GM23338 (cell line): ENCODE results near the gene GCNT1. TPM values are rescaled to one million over a fixed set of nuclear protein-coding genes. Genes with fewer than 3 reads are reported as not detected.

Experiments
- ATAC-seq: fragments of 200-7000 bp; cut with Tn5 transposase; 3 replicates; pipeline ENCODE4 v1.9.1; 2020
- DNase-seq: peaks from one replicate; pipeline ENCODE4 v3.0.0-alpha.2; 2015; ENCODE audit warnings: low spot score
- H2AFZ ChIP-seq: fragments of 200-600 bp; sonication (generic); 2 replicates; pipeline ENCODE4 v1.8.0; 2016; ENCODE audit warnings: antibody characterized with exemption, mild to moderate bottlenecking, moderate library complexity
- H3F3A ChIP-seq: fragments of 200-600 bp; sonication (generic); replicated peaks from 2 replicates; pipeline ENCODE4 v1.8.0; 2017; ENCODE audit warnings: antibody characterized with exemption, mixed run types, low read depth
- H3K27ac ChIP-seq: fragments of 200-600 bp; sonication (generic); 2 replicates; pipeline ENCODE4 v1.6.1; 2016; ENCODE audit warnings: low read depth
- H3K27me3 ChIP-seq: fragments of 200-600 bp; sonication (generic); 2 replicates; pipeline ENCODE4 v1.8.0; 2016; ENCODE audit warnings: mild to moderate bottlenecking, mixed run types, moderate library complexity; ENCODE audit not compliant: insufficient read depth
- H3K36me3 ChIP-seq: fragments of 200-600 bp; sonication (generic); 2 replicates; pipeline ENCODE4 v1.8.0; 2016; ENCODE audit warnings: mild to moderate bottlenecking; ENCODE audit not compliant: insufficient read depth
- H3K4me1 ChIP-seq: fragments of 200-600 bp; sonication (generic); 2 replicates; pipeline ENCODE4 v1.8.0; 2016; ENCODE audit warnings: mild to moderate bottlenecking, moderate library complexity; ENCODE audit not compliant: insufficient read depth
- H3K4me2 ChIP-seq: fragments of 200-600 bp; sonication (generic); 2 replicates; pipeline ENCODE4 v1.7.1; 2017; ENCODE audit warnings: mixed run types
- H3K4me3 ChIP-seq: fragments of 200-600 bp; sonication (generic); 2 replicates; pipeline ENCODE4 v1.6.1; 2016; ENCODE audit warnings: mixed run types
- H3K79me2 ChIP-seq: fragments of 200-600 bp; sonication (generic); replicated peaks from 2 replicates; pipeline ENCODE4 v1.8.0; 2017; ENCODE audit warnings: mild to moderate bottlenecking; ENCODE audit not compliant: insufficient read depth
- H3K9me2 ChIP-seq: fragments of 200-600 bp; sonication (generic); 2 replicates; pipeline ENCODE4 v1.8.0; 2017; ENCODE audit not compliant: insufficient read depth
- H4K20me1 ChIP-seq: fragments of 200-600 bp; sonication (generic); replicated peaks from 2 replicates; pipeline ENCODE4 v1.8.0; 2017; ENCODE audit warnings: mild to moderate bottlenecking; ENCODE audit not compliant: insufficient read depth
- H3K27ac Mint-ChIP-seq: 2 replicates; pipeline ENCODE4 v1.8.0; 2020; ENCODE audit warnings: inconsistent platforms, mild to moderate bottlenecking, moderate library complexity, mixed read lengths
- H3K27me3 Mint-ChIP-seq: 3 replicates; pipeline ENCODE4 v1.8.0; 2022; ENCODE audit warnings: low read depth, mild to moderate bottlenecking, moderate library complexity, mixed read lengths, inconsistent platforms; ENCODE audit not compliant: insufficient read depth, poor library complexity
- H3K36me3 Mint-ChIP-seq: 3 replicates; pipeline ENCODE4 v1.8.0; 2021; ENCODE audit warnings: low read depth, mild to moderate bottlenecking, inconsistent platforms, moderate library complexity, mixed read lengths
- H3K4me1 Mint-ChIP-seq: 3 replicates; pipeline ENCODE4 v1.8.0; 2020; ENCODE audit warnings: mild to moderate bottlenecking, inconsistent platforms, mixed read lengths
- H3K4me3 Mint-ChIP-seq: 3 replicates; pipeline ENCODE4 v1.8.0; 2021; ENCODE audit warnings: moderate library complexity, mild to moderate bottlenecking, inconsistent platforms, mixed read lengths
- H3K9me3 Mint-ChIP-seq: 3 replicates; pipeline ENCODE4 v1.8.0; 2020; ENCODE audit warnings: moderate library complexity, mild to moderate bottlenecking, inconsistent platforms, mixed read lengths
- CREB1 ChIP-seq: fragments of 250-450 bp; sonication (Bioruptor Pico); IDR thresholded peaks from 2 replicates; pipeline ENCODE4 v1.5.0; 2020; ENCODE audit warnings: low read depth, mild to moderate bottlenecking, moderate library complexity
- CTCF ChIP-seq, 2 experiments: fragments of 200-600 bp in 1 of 2; sonication (generic) in 1 of 2; conservative IDR thresholded peaks; 2 replicates each; pipeline versions ENCODE4 v1.5.1 to v1.6.1; 2016 to 2017; ENCODE audit warnings: antibody characterized with exemption in 2 of 2, low read depth in 2 of 2, mild to moderate bottlenecking in 2 of 2, moderate library complexity in 1 of 2
- ETS1 ChIP-seq: IDR thresholded peaks from 2 replicates; pipeline ENCODE4 v1.6.1; 2016; ENCODE audit warnings: antibody characterized with exemption
- EZH2 ChIP-seq: fragments of 200-600 bp; sonication (generic); IDR thresholded peaks from one replicate; pipeline ENCODE4 v1.8.0; 2017; ENCODE audit warnings: antibody characterized with exemption, mild to moderate bottlenecking, low read depth; ENCODE audit not compliant: unreplicated experiment
- EZH2phosphoT487 ChIP-seq: fragments of 200-600 bp; sonication (generic); IDR thresholded peaks from one replicate; pipeline ENCODE4 v1.8.1; 2018; ENCODE audit warnings: antibody characterized with exemption; ENCODE audit not compliant: unreplicated experiment
- JUNB ChIP-seq: IDR thresholded peaks from one replicate; pipeline ENCODE4 v1.6.1; 2016; ENCODE audit warnings: antibody characterized with exemption; ENCODE audit not compliant: unreplicated experiment
- NANOG ChIP-seq: IDR thresholded peaks from 2 replicates; pipeline ENCODE4 v1.6.1; 2016; ENCODE audit warnings: antibody characterized with exemption, borderline replicate concordance
- POLR2AphosphoS5 ChIP-seq: IDR thresholded peaks from 2 replicates; pipeline ENCODE4 v1.6.1; 2016; ENCODE audit warnings: antibody characterized with exemption, low read depth
- REST ChIP-seq: IDR thresholded peaks from one replicate; pipeline ENCODE4 v1.6.1; 2018; ENCODE audit warnings: antibody characterized with exemption; ENCODE audit not compliant: unreplicated experiment
- ZNF331 ChIP-seq: fragments of 250-450 bp; sonication (Bioruptor Pico); IDR thresholded peaks from 2 replicates; pipeline ENCODE4 v1.5.0; 2020; ENCODE audit warnings: low read depth, mild to moderate bottlenecking, moderate library complexity
- polyA plus RNA-seq: library from polyadenylated mRNA; unstranded; fragments of >200 nt; fragmentation: Nextera tagmentation; extraction: Ambion mirVana; gene quantifications from 2 replicates; pipeline ENCODE4 v1.2.1, GENCODE V29; 2016
- total RNA-seq: library from RNA; depleted of rRNA; stranded (reverse); fragments of >200 nt; shearing (Covaris generic); gene quantifications from 2 replicates; pipeline ENCODE4 v1.2.3, GENCODE V29; 2014

GCNT1 gene
- total and polyA plus RNA-seq, 2 experiments from 2014 or later: 4.2 to 11.4 TPM

- TF ChIP-seq REST (no peak), NANOG (no peak), EZH2 (no peak), CTCF (conservative IDR thresholded peaks at IDR 0.05; ENCODE audit: low read depth in 2 of 2) (no peak), ETS1 (no peak), POLR2AphosphoS5 (no peak)
Observed at GRCh38 chr9:76445976-76446375, 13.0 kb upstream of the GCNT1 start (continued).

- H3K4me1 ChIP-seq: peaks cover 10% of the 10 kb centered on the region
- no peaks in the 10 kb centered on the region for H4K20me1 ChIP-seq
- Mint-ChIP-seq H3K9me3 (peaks cover 17% of the 10 kb centered on the region), H3K27ac (no peak overlapping the region), H3K36me3 (peaks cover 6% of the 10 kb centered on the region), H3K4me3 (no peak overlapping the region), H3K4me1 (peaks cover 18% of the 10 kb centered on the region), H3K27me3 (peaks cover 3% of the 10 kb centered on the region)
- no peaks in the 10 kb centered on the region for H3F3A ChIP-seq
- no peak overlapping the region for H3K27ac ChIP-seq
- H3K79me2 ChIP-seq: no peaks in the 10 kb centered on the region
- H3K27me3 ChIP-seq: no peaks in the 10 kb centered on the region
- no peaks in the 10 kb centered on the region for H3K9me2 ChIP-seq
- H3K4me3 ChIP-seq: no peak overlapping the region
- ATAC-seq (no peak), DNase-seq (no peak)
- no peak overlapping the region for H3K4me2 ChIP-seq
- no peak overlapping the region for H2AFZ ChIP-seq
- no peaks in the 10 kb centered on the region for H3K36me3 ChIP-seq
- no peak for TF ChIP-seq NANOG
- TF ChIP-seq POLR2AphosphoS5: no peak
- no peak for TF ChIP-seq ZNF331 (CRISPR knock-in tag)
- TF ChIP-seq EZH2phosphoT487: no peak
- TF ChIP-seq CREB1 (CRISPR knock-in tag): no peak
- TF ChIP-seq REST: no peak
- no peak for TF ChIP-seq JUNB
- TF ChIP-seq EZH2: no peak
- no peak for TF ChIP-seq CTCF (conservative IDR thresholded peaks at IDR 0.05; ENCODE audit: low read depth in 2 of 2)
Observed at GRCh38 chr9:76448501-76448900, 10.5 kb upstream of the GCNT1 start.
